ENCODE results near the gene NHS.

GRCh38 chrX:17592117-17592516, 217.1 kb downstream of the NHS start:
- TF ChIP-seq CTCF (IDR thresholded peaks at IDR 0.05 in 2 of 3, conservative IDR thresholded peaks at IDR 0.05 in 1 of 3; ENCODE audit: borderline replicate concordance in 1 of 3, insufficient read depth in 1 of 3, low read depth in 2 of 3, low read length in 2 of 3) (no peak), ZNF274 (IDR thresholded peaks at IDR 0.05; ENCODE audit: low read depth, low read length) (no peak), POLR2A (IDR thresholded peaks at IDR 0.05; ENCODE audit: borderline replicate concordance, extremely low read depth, insufficient read depth, insufficient read length) (no peak), MAX (IDR thresholded peaks at IDR 0.05) (no peak), JUND (IDR thresholded peaks at IDR 0.05) (no peak), EZH2 (IDR thresholded peaks at IDR 0.05) (no peak), ZFX (IDR thresholded peaks at IDR 0.05) (no peak), ATF3 (IDR thresholded peaks at IDR 0.05) (no peak), EZH2phosphoT487 (IDR thresholded peaks at IDR 0.05; ENCODE audit: borderline replicate concordance) (no peak)
